K562 (cell line): ENCODE measurements around the gene LSS. TPM values are rescaled to one million over a fixed set of nuclear protein-coding genes. Genes with fewer than 3 reads are reported as not detected.

Source experiments
- DDX20 ChIP-seq: fragments of 450-650 bp; IDR thresholded peaks from 2 replicates; pipeline ENCODE4 v1.6.1; 2016; ENCODE audit warnings: missing genetic modification characterization, low read depth, mild to moderate bottlenecking, missing compliant biosample characterization, moderate library complexity
- E2F6 ChIP-seq, 2 experiments: IDR thresholded peaks; 2 replicates each; pipeline ENCODE4 v1.6.1; 2011; ENCODE audit warnings: borderline replicate concordance in 1 of 2, control low read depth in 1 of 2, low read depth in 1 of 2, low read length in 1 of 2, mild to moderate bottlenecking in 1 of 2, mixed read lengths in 1 of 2, moderate library complexity in 1 of 2; ENCODE audit not compliant: insufficient read depth in 1 of 2, insufficient read length in 1 of 2, poor library complexity in 1 of 2, severe bottlenecking in 1 of 2; ENCODE audit errors: extremely low read depth in 1 of 2
- FIP1L1 ChIP-seq: fragments of 200-400 bp; formaldehyde crosslinking; IDR thresholded peaks from 2 replicates; pipeline ENCODE4 v1.6.1; 2018; ENCODE audit warnings: mild to moderate bottlenecking, low read depth, low read length; ENCODE audit not compliant: poor library complexity, severe bottlenecking
- FOS ChIP-seq: IDR thresholded peaks from 3 replicates; pipeline ENCODE4 v1.6.1; 2011; ENCODE audit not compliant: insufficient read length; ENCODE audit errors: extremely low read depth
- HMGN3 ChIP-seq: IDR thresholded peaks from 2 replicates; pipeline ENCODE4 v1.6.1; 2011; ENCODE audit warnings: borderline replicate concordance, low read depth, mild to moderate bottlenecking, mixed read lengths, low read length; ENCODE audit not compliant: insufficient read length; ENCODE audit errors: extremely low read depth
- KHSRP ChIP-seq: fragments of 450-650 bp; IDR thresholded peaks from 2 replicates; pipeline ENCODE4 v1.6.1; 2017
- MED1 ChIP-seq: sonication (generic); formaldehyde crosslinking; IDR thresholded peaks from 2 replicates; pipeline ENCODE4 v1.8.1; 2023; ENCODE audit warnings: missing genetic modification reagents, borderline replicate concordance
- MITF ChIP-seq: IDR thresholded peaks from 2 replicates; pipeline ENCODE4 v1.6.1; 2014; ENCODE audit warnings: antibody characterized with exemption
- TCF15 ChIP-seq: fragments of 250-450 bp; sonication (Bioruptor Pico); IDR thresholded peaks from 2 replicates; pipeline ENCODE4 v1.8.0; 2022; ENCODE audit warnings: moderate library complexity, mild to moderate bottlenecking, inconsistent platforms
- U2AF1 ChIP-seq: fragments of 200-400 bp; formaldehyde crosslinking; optimal IDR thresholded peaks from 2 replicates; pipeline ENCODE3; 2017; ENCODE audit warnings: mild to moderate bottlenecking, low read depth, low read length, moderate library complexity
- ZNF212 ChIP-seq: fragments of 450-650 bp; formaldehyde crosslinking; IDR thresholded peaks from 2 replicates; pipeline ENCODE4 v1.4.0; 2020; ENCODE audit warnings: mild to moderate bottlenecking
- ZNF407 ChIP-seq: fragments of 450-650 bp; IDR thresholded peaks from 2 replicates; pipeline ENCODE4 v1.6.1; 2016; ENCODE audit warnings: low read depth
- ZNF696 ChIP-seq: fragments of 250-450 bp; sonication (Bioruptor Pico); conservative IDR thresholded peaks from 2 replicates; pipeline ENCODE4 v1.4.0; 2020; ENCODE audit warnings: mild to moderate bottlenecking, moderate library complexity
- ZNF778 ChIP-seq: fragments of 450-650 bp; formaldehyde crosslinking; IDR thresholded peaks from 2 replicates; pipeline ENCODE4 v1.4.0; 2020; ENCODE audit warnings: mild to moderate bottlenecking, moderate library complexity
- ZNF780A ChIP-seq: fragments of 250-450 bp; sonication (Bioruptor Pico); IDR thresholded peaks from 2 replicates; pipeline ENCODE4 v1.5.0; 2021; ENCODE audit warnings: mild to moderate bottlenecking
- polyA plus RNA-seq, 8 experiments: library from polyadenylated mRNA; depleted of rRNA in 4 of 8; stranded (reverse) in 5 of 8; unstranded in 3 of 8; fragments of >200 nt; fragmentation: Nextera tagmentation in 2 of 8; fragmentation: Illumina TruSeq in 1 of 8; extraction: Ambion mirVana in 2 of 8; extraction: Trizol in 1 of 8; gene quantifications; 2 replicates each; pipeline versions ENCODE4 v1.2.1 to v1.2.3, GENCODE V29; 2011 to 2014; ENCODE audit warnings: inconsistent platforms in 1 of 8, missing spikeins in 1 of 8
- total RNA-seq, 7 experiments: library from RNA; depleted of rRNA in 6 of 7; stranded (reverse); fragments of >200 nt in 6 of 7; fragmentation: Illumina TruSeq in 2 of 7; extraction: Trizol in 2 of 7; gene quantifications; 2 replicates each; pipeline versions ENCODE4 v1.2.1 to v1.2.3, GENCODE V29; 2011 to 2021; ENCODE audit warnings: low replicate concordance in 1 of 7

LSS gene
- total and polyA plus RNA-seq, 9 of the 15 experiments (the other 6 are each of a cell fraction or from before 2014, with no cell fraction given): 2.2 to 89.5 (median 37.4) TPM

GRCh38 chr21:46153247-46154154, 75.1 kb downstream of the LSS start (continued):
- TF ChIP-seq FIP1L1: peak; percentile 34
- no peak for TF ChIP-seq ZNF212 (CRISPR knock-in tag)
- TF ChIP-seq MED1: no peak
- TF ChIP-seq HMGN3: peak; percentile 46
- TF ChIP-seq KHSRP: no peak
- no peak for TF ChIP-seq U2AF1
- TF ChIP-seq ZNF780A: no peak
- TF ChIP-seq ZNF407: no peak
- TF ChIP-seq TCF15 (CRISPR knock-in tag): no peak
- TF ChIP-seq ZNF696: no peak
- no peak for TF ChIP-seq DDX20
- peak; percentile 25 to 39 for TF ChIP-seq E2F6 (IDR thresholded peaks at IDR 0.05; ENCODE audit: borderline replicate concordance in 1 of 2, extremely low read depth in 1 of 2, insufficient read depth in 1 of 2, insufficient read length in 1 of 2, low read depth in 1 of 2, low read length in 1 of 2, poor library complexity in 1 of 2, severe bottlenecking in 1 of 2)
- no peak for TF ChIP-seq FOS
- no peak for TF ChIP-seq MITF
- no peak for TF ChIP-seq ZNF778 (CRISPR knock-in tag)
